Testis (tissue), 2 donors: ENCODE measurements around the gene RTBDN.
A peak's percentile ranks its signal among the peaks of the same experiment; 100 is the strongest.

Experiments
- CTCF ChIP-seq, 3 experiments: fragments of 450-650 bp in 2 of 3; fragments of 200-600 bp in 1 of 3; sonication (generic) in 1 of 3; IDR thresholded peaks; one replicate each; pipeline ENCODE4 v1.5.1; 2016 to 2019; ENCODE audit warnings: antibody characterized with exemption in 3 of 3, mild to moderate bottlenecking in 2 of 3, moderate library complexity in 1 of 3
- POLR2A ChIP-seq: fragments of 450-650 bp; IDR thresholded peaks from one replicate; pipeline ENCODE4 v1.6.1; 2017; ENCODE audit warnings: antibody characterized with exemption, mild to moderate bottlenecking, moderate library complexity

- TF ChIP-seq POLR2A, result peak; percentile 11
- no peak for TF ChIP-seq CTCF (IDR thresholded peaks at IDR 0.05)
Measured at GRCh38 chr19:12881172-12881808, 46.9 kb upstream of the RTBDN start, which contains the start of gene DNASE2.
